HG02642 (cell line): ENCODE measurements around the gene WASHC2A.
A peak's percentile ranks its signal among the peaks of the same experiment; 100 is the strongest.
"Not testable (repeated sequence)": the region's sequence is repeated elsewhere in the genome, so short reads cannot be mapped to it uniquely, and the experiment has no call there.

Source experiments
- ATAC-seq: cut with Tn5 transposase; IDR thresholded peaks from one replicate; pipeline ENCODE4 v1.9.1; 2021; ENCODE audit warnings: mild to moderate bottlenecking; ENCODE audit not compliant: unreplicated experiment, poor library complexity

WASHC2A gene, protein sequence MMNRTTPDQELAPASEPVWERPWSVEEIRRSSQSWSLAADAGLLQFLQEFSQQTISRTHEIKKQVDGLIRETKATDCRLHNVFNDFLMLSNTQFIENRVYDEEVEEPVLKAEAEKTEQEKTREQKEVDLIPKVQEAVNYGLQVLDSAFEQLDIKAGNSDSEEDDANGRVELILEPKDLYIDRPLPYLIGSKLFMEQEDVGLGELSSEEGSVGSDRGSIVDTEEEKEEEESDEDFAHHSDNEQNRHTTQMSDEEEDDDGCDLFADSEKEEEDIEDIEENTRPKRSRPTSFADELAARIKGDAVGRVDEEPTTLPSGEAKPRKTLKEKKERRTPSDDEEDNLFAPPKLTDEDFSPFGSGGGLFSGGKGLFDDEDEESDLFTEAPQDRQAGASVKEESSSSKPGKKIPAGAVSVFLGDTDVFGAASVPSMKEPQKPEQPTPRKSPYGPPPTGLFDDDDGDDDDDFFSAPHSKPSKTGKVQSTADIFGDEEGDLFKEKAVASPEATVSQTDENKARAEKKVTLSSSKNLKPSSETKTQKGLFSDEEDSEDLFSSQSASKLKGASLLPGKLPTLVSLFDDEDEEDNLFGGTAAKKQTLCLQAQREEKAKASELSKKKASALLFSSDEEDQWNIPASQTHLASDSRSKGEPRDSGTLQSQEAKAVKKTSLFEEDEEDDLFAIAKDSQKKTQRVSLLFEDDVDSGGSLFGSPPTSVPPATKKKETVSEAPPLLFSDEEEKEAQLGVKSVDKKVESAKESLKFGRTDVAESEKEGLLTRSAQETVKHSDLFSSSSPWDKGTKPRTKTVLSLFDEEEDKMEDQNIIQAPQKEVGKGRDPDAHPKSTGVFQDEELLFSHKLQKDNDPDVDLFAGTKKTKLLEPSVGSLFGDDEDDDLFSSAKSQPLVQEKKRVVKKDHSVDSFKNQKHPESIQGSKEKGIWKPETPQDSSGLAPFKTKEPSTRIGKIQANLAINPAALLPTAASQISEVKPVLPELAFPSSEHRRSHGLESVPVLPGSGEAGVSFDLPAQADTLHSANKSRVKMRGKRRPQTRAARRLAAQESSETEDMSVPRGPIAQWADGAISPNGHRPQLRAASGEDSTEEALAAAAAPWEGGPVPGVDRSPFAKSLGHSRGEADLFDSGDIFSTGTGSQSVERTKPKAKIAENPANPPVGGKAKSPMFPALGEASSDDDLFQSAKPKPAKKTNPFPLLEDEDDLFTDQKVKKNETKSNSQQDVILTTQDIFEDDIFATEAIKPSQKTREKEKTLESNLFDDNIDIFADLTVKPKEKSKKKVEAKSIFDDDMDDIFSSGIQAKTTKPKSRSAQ (N-terminal part only)

DNA sequence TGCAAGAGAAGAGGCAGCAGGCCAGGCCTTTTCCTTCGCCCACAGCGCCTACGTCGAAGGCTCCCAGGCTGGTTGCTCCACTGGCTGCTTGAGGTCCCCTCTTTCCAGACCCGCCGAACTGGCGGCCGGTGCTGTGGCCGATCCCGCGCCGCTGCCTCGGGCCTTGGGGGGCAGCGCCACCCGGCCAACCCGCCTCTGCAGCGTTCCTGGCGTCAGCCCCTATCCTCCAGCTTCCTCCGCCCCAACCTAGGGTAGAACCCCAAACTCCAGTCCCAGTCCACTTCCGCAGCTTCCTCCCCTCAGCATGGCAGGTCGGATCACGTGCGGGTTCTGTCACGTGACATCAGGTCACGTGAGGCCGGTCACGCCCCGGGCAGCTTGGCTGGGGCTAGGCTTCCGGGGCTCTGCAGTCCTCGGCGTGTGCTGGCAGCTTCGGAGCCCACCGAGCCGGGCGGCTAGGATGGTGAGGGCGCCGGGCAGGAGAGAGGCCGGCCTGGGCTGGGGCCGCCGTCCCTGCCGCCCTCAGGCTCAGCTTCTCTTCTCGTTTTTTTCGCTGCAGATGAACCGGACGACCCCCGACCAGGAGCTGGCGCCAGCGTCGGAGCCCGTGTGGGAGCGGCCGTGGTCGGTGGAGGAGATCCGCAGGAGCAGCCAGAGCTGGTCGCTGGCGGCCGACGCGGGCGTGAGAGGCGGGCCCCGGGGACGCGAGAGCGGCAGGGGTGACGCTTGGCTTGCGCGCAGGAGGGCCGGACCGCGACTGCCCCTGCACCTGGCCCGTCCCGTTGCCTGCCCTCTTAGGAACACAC, at the start of gene WASHC2A:
WASHC2A (plus strand) TSS at position 409 of the 806 bp plus-strand sequence; CDS start at position 461, 52 bp downstream.
- ATAC-seq, result peak; percentile 89

DNA sequence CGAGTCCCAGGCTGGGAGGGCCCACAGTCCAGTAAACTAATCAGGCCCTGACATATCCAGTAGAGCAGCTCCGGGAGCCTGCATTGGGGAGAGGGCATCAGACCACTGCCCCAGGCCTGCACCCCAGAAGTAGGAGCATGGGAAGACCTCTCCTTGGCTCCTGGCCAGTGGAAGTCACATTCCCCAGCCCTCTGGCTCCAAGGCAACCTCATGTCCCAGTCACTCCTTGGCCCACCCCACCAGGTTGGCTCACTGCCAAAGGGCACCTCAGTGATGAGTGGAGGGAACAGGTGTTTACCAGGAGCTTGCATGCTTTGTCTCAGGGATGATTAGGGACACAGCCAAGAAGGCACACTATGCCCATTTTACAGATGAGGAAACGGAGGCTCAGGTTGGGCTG, 48.5 kb upstream of the WASHC2A start:
- not testable (repeated sequence) for ATAC-seq

DNA sequence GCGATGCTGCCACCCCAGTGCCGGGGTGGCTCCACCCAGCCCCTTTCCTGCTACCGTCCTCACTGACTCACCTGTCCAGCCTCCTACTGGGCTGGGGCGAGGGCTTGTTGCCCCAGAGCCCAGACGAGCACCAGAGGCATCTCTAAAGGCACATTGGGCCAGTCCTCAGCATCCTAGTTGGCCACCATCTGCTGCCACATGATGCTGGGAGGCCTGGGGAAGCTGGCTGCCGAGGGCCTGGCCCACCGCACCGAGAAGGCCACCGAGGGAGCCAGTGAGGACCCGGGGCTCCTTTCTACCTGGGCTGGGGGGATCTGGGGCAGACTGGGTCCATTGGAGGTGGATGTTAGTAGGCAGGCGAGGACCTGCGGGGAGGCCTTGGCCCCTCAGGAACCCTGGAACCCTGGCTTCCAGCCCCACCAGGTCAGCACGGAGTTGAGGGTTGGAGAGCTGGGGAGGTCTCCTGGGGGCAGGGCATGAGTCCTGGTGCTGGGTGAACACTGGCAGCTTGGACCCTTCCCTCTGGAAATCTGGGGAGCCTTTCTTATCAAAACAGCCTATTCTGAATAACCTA, 47.2 kb upstream of the WASHC2A start:
- not testable (repeated sequence) for ATAC-seq

DNA sequence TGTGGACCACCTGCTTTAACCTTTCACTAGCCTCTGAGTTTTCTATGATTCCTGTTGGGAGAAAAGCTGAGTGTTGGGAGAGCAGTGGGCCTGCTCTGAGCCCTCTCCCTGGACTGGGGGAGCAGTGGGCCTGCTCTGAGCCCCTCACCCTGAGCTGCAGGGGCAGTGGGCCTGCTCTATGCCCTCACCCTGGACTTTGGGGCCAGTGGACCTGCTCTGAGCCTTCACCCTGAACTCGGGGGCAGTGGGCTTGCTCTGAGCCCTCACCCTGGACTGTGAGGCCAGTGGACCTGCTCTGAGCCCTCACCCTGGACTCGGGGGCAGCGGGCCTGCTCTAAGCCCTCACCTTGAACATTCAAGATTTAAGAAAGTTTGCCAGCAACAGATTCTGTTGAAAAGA, 46.1 kb upstream of the WASHC2A start:
- no peak for ATAC-seq

DNA sequence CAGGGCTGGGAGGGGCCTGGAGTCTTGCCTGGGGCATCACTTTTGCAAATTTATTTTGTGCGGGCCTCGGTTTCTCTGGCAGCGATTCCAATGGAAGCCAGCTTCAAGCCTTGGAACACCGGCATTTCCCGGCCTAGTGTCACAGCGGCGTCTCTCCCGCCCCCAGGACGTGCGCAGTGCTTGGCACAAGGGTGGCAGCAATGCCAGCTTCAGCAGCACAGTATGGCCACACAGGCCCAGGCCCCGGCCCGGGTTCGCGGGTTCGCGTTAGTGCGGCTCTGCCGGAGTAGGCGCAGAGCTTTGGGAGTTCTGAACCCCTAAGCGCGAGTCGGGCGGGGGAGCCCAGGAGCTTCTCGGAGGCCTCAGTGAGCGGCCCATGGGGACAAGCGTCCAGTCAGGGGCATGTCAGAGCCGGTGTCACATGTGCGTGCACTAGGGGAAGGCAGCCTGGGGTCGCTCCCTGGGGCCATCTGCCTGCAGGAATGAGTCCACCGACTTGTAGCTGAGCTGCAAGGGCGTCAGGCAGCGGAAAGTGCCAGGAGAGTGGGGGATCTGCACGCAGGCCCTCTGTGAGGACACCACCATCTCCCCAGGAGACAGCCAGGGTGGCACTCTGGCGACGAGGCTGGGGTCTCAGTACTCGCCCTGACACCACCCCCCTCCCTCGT, 42.9 kb upstream of the WASHC2A start:
- ATAC-seq, result not testable (repeated sequence)

DNA sequence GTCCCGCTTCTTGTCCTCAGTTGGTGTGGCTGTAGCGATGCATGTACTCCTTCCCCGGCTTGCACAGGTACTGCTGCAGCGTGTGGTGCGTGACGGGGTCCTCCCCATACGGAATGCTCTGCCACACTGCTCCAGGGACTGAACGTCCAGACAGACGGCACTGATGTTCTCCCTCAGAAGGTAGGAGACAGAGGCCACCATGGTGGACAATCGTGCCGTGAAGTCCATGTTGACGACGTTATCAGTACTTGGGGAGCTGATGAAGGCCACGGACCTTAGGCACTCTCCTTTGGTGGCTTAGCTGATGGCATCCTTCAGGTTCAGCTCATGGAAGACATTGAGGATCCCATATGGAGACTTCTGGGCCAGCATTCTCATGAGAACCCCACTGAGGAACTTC, 42.1 kb upstream of the WASHC2A start:
- no peak for ATAC-seq

DNA sequence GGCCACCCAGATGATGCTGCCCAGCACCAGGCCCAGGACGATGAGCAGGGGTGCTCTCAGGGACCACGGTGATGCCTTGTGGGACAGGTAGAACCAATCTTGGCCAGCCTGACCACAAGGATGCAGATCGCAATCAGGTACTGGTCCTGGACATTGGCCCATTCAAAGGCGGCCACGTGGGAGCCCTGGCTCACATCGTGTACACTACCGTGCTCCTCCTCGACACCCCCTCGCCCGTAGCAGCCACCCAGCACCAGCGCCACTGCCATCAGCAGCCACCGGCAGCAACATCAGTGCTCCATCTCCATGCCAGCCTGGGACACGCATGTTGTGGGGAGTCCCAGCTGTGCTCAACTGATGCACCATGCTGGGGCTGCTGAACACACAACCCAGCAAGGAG, 40.6 kb upstream of the WASHC2A start:
- ATAC-seq, result no peak

DNA sequence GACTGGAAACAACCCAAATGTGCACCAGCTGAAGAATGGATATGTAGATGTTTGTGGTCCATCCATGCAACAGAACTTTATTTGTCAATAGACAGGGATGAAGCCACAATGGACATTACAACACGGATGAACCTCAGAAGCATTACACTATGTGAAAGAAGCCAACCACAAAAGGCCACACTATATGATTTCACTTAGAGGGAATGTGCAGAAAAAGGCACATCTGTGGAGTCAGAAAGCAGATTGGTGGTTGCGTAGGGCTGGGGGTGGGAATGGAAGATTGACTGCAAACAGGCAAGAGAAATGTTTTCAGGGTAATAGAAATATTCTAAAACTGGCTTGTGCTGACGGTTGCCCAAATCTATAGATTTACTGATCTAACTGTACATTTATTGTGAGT, 34.3 kb upstream of the WASHC2A start:
- no peak for ATAC-seq

DNA sequence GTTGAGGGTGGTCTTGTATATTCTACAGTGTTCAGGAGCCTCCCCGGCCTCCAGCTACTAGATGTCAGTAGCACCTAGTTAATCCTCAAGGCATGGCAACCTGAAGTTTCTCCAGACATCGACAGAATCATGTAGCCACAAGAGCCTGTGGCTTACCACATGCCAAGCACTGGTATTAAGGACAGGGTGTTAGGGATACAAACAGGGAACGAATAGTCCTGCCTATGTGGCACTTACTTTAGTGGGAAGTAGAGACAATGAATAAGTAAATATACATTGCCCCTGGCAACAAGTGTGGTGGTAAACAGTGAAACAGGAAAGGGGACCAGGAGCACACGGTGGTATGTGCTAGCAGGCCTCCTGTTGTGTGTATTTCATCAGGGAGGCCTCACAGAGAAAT, 32.4 kb upstream of the WASHC2A start:
- not testable (repeated sequence) for ATAC-seq

DNA sequence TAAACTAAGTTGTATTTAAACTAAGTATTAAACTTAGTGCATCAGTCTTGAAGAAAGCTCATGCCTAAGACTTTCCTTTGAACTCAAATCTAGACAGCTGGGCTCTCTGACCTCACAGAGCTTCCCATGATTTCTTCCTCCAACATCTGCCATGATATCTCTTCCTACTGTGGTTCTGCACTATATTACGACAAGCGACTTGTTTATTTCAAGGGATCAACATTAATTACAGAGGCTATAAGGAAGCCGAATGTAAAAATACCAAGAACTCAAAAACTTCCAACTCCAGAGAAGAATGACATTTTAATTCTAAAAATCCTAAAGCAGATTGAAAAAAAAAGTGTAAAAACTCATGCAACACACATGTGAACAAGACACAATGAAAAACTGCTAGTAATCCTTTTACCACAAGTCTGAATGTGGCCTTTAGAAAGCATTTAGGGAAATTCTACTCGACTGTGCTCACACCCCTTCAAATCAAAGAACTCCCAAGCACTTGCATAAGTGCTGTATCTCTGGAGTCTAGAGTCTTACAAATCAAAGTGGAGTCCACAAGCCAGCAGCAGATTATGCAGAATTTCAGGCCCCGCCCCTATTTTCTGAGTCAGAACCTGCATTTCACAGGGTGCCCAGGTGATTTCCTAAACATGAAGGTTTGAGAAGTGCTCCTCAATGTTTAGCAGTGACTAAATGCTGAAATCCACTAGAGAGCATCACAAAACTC, 22.7 kb upstream of the WASHC2A start:
- no peak for ATAC-seq

DNA sequence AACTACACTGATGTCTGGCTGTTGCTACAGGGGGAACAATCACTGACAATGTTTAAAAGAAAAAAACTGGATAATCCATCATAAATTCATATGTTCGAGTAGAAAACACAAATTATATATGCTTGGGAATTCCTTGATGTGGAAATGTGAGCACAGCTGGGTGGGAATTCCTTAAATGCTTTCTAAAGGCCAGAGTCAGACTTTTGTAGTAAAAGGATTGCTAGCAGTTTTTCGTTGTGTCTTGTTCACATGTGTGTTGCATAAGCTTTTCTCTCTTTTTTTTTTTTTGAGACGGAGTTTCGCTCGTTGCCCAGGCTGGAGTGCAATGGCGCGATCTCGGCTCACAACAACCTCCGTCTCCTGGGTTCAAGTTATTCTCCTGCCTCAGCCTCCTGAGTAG, 21.3 kb upstream of the WASHC2A start:
- ATAC-seq, result not testable (repeated sequence)

DNA sequence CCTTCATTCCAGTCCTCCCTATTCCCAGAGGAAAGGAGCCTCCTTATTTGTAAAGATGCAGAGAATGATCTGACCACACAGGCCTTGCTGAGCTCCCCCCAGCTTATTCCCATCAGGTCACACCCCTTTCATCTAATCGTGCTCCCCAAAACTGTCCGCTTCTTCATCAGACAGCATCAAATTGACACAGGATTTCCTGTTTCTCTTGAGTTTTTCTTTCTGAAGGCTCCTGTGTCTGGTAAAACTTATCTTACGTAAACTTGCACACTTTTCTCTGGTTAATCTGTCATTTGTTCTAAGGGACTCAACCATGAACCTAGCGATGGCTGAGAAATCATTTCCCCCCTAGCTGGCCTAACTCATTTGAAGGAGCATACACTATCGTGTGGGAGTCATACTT, 20.2 kb upstream of the WASHC2A start:
- not testable (repeated sequence) for ATAC-seq

DNA sequence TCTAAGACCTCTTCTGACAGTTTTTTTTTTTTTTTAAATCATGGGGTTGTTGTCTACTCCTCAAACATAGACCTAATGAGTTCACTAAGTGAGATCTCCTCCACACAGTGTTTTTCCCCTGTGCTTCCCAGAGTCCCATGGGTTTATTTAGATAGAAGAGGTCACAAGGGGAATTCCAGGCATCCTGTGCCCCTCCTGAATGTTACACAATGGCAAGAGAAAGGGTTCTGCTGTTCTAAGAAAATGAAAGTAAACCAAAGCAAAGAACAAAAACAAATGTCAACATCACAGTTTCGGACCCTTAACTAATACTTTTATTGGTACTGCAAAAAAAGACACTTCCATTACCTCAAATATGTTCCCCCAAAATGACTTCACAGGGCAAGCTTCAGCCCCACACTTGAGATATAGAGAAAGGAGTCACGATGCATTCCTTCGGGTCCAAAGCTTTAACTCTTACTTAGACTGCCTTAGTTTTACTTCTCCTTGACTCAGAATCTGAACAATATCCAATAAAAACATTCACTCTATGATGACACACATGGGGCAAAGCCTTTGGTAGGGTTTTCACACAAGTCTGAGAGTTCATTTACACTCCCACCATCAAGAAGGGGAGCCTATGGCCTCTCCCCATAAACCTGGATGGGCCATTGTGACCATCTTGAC, 15.6 kb upstream of the WASHC2A start:
- peak; percentile 61 for ATAC-seq

DNA sequence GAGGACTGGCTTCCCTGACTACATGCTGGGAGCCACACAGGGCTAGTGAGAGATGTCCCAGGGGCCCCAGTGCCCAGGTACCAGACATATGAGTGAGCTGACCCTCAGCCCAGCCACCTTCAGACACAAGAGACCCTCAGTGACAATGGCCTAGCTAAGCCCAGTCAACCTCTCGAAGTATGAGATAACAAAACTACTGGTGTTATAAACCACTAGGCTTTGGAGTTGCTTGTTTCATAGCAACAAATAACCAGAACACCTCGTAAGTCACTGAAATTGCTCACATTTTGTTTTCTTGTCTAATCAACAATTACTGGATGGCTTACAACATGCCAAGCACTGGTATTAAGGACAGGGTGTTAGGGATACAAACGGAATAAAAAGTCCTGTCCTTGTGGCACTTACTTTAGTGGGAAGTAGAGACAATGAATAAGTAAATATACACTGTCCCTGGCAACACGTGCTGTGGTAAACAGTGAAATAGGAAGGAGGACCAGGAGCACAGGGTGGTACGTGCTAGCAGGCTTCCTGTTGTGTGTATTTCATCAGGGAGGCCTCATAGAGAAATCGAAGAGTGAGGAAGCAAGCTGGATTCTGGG, 14.9 kb upstream of the WASHC2A start:
- ATAC-seq, result not testable (repeated sequence)

DNA sequence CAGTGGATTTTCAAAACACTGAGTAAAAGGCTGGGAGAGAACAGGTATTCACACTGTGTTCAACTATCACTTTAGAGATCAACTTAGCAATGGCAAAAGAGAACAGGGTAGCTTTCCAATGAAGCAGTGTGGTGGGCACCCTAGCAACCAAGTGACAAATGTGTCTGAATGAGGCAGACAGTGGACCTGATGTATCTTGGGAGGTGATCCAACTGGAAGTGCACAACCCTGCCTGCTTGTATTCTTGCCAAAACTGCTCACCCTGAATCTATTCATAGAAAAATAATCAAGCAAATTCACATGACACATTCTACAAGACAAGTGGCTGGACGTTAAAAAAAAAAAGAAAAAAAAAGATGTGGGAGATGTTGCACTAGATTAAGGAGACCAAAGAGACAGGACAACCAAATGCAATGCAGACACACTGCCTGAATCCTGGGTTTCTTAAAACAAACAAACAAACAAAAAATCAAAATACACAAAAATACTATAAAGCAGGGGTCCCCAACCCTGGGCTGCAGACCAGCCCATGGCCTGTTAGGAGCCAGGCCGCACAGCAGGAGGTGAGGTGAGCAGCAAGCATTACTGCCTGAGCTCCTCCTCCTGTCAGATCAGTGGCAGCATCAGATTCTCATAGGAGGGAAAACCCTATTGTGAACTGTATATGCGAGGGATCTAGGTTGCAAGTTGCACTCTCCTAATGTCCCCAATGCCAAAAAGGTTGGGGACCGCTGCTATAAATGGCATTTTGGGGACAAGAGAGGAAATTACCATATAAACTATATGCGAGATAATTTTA, 12.1 kb upstream of the WASHC2A start:
- not testable (repeated sequence) for ATAC-seq

DNA sequence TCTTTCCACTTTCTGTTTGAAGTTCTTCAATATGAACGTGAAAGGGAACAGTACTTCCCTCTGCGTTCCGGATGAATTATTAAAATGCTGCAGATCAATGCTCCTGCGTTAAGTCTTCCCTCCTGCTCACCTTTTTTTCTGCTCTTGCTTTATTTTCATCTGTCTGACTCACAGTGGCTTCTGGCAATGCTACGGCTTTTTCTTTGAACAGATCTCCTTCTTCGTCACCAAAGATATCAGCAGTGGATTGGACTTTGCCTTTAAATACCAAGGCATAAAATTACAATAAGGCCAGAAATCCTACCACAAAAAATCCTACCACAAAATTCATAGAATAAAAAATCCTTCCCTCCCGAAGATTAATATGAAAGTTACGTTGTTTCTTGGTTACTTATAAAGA, 11.1 kb upstream of the WASHC2A start:
- not testable (repeated sequence) for ATAC-seq
